Lower leg skin (tissue), 3 donors: ENCODE data around the gene SLC39A11.

ENCODE experiments used
- POLR2A ChIP-seq, 2 donors: fragments of 450-650 bp; IDR thresholded peaks; one replicate each; pipeline ENCODE4 v1.6.1; 2016 to 2017; ENCODE audit warnings: antibody characterized with exemption in 2 of 2, mild to moderate bottlenecking in 1 of 2, moderate library complexity in 1 of 2
- TF ChIP-seq, protein P1 (sequence below), 3 donors: fragments of 450-650 bp; IDR thresholded peaks; one replicate each; pipeline ENCODE4 v1.5.1; 2016; ENCODE audit warnings: antibody characterized with exemption in 3 of 3, mild to moderate bottlenecking in 3 of 3, moderate library complexity in 2 of 3

DNA sequence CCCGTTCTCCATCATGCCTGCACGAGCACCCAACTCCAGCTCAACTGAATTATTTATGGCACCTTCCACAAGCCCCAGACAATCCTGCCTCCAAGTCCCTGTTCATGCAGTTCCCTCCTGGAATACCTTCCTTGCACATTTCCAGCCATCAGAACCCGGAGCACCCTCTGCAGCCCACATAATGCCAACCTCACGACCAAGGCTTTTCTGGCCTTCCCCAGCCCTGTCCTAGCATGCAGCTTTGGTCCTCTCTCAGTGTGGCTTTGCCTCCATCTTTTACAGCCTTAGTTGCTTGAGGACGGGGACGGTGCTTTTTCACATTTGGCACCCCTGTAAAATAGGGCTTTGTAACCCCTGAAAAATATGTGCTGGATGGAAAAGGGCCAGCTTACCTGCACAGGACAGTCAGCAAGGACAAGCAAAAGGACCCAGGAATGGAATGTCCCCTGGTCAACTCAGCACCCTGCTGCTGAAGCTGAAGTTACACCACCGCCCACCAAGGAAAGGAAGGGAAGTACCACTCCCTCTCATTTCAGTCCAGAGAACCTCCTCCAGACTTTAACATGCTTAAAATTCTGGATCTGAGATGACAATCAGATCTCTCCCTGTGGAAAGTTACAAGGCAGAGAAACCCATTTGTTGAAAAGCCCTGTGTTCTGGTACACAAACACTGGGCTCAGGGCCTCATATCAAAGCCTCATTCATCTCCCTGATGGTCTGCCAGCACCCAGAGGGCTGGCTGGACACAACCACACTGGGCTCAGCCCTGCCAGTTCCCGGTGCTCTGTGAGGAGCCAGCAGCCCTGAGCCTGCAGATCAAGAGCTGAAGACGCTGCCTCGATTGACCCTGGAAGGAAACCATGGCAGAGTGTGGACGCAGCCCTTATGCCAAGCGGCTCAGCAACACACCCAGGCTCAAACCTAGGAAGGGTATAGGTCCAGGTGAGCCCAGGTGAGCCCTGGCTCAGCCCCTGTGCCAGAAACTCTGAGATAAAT is 2.9 kb downstream of the SLC39A11 start:
- TF ChIP-seq, protein P1, sequence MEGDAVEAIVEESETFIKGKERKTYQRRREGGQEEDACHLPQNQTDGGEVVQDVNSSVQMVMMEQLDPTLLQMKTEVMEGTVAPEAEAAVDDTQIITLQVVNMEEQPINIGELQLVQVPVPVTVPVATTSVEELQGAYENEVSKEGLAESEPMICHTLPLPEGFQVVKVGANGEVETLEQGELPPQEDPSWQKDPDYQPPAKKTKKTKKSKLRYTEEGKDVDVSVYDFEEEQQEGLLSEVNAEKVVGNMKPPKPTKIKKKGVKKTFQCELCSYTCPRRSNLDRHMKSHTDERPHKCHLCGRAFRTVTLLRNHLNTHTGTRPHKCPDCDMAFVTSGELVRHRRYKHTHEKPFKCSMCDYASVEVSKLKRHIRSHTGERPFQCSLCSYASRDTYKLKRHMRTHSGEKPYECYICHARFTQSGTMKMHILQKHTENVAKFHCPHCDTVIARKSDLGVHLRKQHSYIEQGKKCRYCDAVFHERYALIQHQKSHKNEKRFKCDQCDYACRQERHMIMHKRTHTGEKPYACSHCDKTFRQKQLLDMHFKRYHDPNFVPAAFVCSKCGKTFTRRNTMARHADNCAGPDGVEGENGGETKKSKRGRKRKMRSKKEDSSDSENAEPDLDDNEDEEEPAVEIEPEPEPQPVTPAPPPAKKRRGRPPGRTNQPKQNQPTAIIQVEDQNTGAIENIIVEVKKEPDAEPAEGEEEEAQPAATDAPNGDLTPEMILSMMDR (IDR thresholded peaks at IDR 0.05): no peak
- no peak for TF ChIP-seq POLR2A (IDR thresholded peaks at IDR 0.05)
